ENCODE results near the gene SPIRE2.
A peak's percentile ranks its signal among the peaks of the same experiment; 100 is the strongest.
"Not testable (repeated sequence)": the region's sequence is repeated elsewhere in the genome, so short reads cannot be mapped to it uniquely, and the experiment has no call there.

Gene SPIRE2

GRCh38 chr16:89873109-89873971, 45.1 kb downstream of the SPIRE2 start, which contains the start of gene TCF25:
Gene TCF25, plus strand, starts transcription at chr16:89873592. Its CDS starts 76 bp downstream, at chr16:89873668.
- TF ChIP-seq CTCF (conservative IDR thresholded peaks at IDR 0.05; ENCODE audit: low read length): no peak
- peak within 1 kb of the TSS; percentile 91 for H3K4me3 ChIP-seq (ENCODE audit: low read length)
- DNase-seq (ENCODE audit: low read depth): peak; percentile 73

- TF ChIP-seq CTCF (conservative IDR thresholded peaks at IDR 0.05; ENCODE audit: low read length): no peak
- H3K4me3 ChIP-seq (ENCODE audit: low read length): peak overlapping the region; percentile 91
- peak; percentile 94 for DNase-seq (ENCODE audit: low read depth)
Measured at GRCh38 chr16:89873972-89874689, 45.9 kb downstream of the SPIRE2 start.

- DNase-seq (ENCODE audit: low read depth); H3K4me3 ChIP-seq (ENCODE audit: low read length): not testable (repeated sequence)
Measured at GRCh38 chr16:89879123-89879522, 50.8 kb downstream of the SPIRE2 start.

GRCh38 chr16:89880477-89881367, 52.4 kb downstream of the SPIRE2 start:
- no peak overlapping the region for H3K4me3 ChIP-seq (ENCODE audit: low read length)
- TF ChIP-seq CTCF (conservative IDR thresholded peaks at IDR 0.05; ENCODE audit: low read length): no peak
- DNase-seq (ENCODE audit: low read depth): no peak

- no peak for TF ChIP-seq CTCF (conservative IDR thresholded peaks at IDR 0.05; ENCODE audit: low read length)
- no peak for DNase-seq (ENCODE audit: low read depth)
- no peak overlapping the region for H3K4me3 ChIP-seq (ENCODE audit: low read length)
Measured at GRCh38 chr16:89881368-89881730, 53.1 kb downstream of the SPIRE2 start.

GRCh38 chr16:89883346-89884040, 55.2 kb downstream of the SPIRE2 start:
- DNase-seq (ENCODE audit: low read depth): no peak
- TF ChIP-seq CTCF (conservative IDR thresholded peaks at IDR 0.05; ENCODE audit: low read length): no peak
- no peak overlapping the region for H3K4me3 ChIP-seq (ENCODE audit: low read length)

Measured in AG10803 (cell line).